Testis (tissue), 2 donors: ENCODE results near the gene ROM1.

ENCODE experiments used
- POLR2A ChIP-seq: fragments of 450-650 bp; IDR thresholded peaks from one replicate; pipeline ENCODE4 v1.6.1; 2017; ENCODE audit warnings: antibody characterized with exemption, mild to moderate bottlenecking, moderate library complexity
- TF ChIP-seq, protein P1 (sequence below), 3 experiments: fragments of 450-650 bp in 2 of 3; fragments of 200-600 bp in 1 of 3; sonication (generic) in 1 of 3; IDR thresholded peaks; one replicate each; pipeline ENCODE4 v1.5.1; 2016 to 2019; ENCODE audit warnings: antibody characterized with exemption in 3 of 3, mild to moderate bottlenecking in 2 of 3, moderate library complexity in 1 of 3

DNA sequence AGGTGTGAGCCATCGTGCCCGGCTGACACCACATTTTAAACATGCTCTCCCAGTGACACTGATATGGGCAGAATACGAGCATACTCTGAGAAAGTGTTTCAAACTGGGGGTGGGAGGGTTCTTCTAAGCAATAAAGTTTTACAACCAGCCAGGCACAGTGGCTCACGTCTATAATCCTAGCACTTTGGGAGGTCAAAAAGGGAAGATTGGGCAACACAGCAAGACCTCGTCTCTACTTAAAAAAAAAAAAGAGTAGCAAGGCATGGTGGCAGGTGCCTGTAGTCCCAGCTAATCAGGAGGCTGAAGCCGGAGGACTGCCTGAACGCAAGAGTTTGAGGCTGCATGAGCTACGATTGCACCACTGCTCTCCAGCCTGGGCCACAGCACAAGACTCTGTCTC lies 31.2 kb downstream of the ROM1 start:
- TF ChIP-seq POLR2A, result no peak
- TF ChIP-seq, protein P1, sequence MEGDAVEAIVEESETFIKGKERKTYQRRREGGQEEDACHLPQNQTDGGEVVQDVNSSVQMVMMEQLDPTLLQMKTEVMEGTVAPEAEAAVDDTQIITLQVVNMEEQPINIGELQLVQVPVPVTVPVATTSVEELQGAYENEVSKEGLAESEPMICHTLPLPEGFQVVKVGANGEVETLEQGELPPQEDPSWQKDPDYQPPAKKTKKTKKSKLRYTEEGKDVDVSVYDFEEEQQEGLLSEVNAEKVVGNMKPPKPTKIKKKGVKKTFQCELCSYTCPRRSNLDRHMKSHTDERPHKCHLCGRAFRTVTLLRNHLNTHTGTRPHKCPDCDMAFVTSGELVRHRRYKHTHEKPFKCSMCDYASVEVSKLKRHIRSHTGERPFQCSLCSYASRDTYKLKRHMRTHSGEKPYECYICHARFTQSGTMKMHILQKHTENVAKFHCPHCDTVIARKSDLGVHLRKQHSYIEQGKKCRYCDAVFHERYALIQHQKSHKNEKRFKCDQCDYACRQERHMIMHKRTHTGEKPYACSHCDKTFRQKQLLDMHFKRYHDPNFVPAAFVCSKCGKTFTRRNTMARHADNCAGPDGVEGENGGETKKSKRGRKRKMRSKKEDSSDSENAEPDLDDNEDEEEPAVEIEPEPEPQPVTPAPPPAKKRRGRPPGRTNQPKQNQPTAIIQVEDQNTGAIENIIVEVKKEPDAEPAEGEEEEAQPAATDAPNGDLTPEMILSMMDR (IDR thresholded peaks at IDR 0.05), result no peak
